Measurements from ENCODE around the gene UPP1.
"Not testable (repeated sequence)": the region's sequence is repeated elsewhere in the genome, so short reads cannot be mapped to it uniquely, and the experiment has no call there.

The UPP1 gene

GRCh38 chr7:48112401-48113165 is 23.5 kb downstream of the UPP1 start:
- no peak for DNase-seq

DNA sequence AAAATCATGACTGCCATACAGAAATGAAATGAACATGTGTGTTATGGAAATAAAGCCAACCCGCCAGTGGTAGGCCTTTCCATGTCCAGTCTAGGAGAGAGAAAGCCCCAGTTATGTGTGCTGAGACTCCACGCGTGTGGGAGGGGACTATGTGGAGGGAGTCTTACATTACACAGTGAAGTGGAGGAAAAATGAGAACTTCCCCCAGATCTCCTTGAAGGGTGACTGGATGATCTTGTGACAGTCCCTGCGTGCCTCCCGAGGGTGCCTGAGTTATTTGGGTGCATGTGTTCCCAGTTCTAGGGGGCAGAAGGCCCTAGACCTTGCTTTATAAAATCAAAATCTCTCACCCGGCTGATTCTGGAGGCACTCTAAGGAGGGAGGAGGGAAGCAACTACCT is 24.2 kb downstream of the UPP1 start:
- no peak for DNase-seq

DNA sequence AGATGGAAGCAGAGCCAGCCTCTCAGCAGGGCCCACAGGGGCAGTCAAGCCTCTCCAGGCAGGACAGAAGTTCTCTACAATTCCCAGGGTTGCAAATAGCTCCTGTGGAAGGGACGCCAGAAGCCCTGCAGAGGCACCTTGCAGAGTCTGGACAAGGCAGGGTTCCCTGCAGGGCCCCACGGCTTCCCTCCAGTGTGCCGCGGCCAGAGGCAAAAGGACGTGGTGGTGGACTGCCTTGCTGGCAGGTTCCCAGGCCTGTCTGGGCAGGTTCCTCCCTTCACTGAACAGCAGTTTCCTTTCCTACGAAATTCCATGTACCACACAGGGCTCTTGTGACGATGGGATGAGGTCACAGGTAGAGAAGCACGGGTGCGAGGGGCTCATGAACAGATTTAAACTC is 25.1 kb downstream of the UPP1 start:
- no peak for DNase-seq

GRCh38 chr7:48114589-48114988 is 25.5 kb downstream of the UPP1 start:
- DNase-seq: no peak

GRCh38 chr7:48116043-48116442 is 27.0 kb downstream of the UPP1 start:
- no peak for DNase-seq

DNA sequence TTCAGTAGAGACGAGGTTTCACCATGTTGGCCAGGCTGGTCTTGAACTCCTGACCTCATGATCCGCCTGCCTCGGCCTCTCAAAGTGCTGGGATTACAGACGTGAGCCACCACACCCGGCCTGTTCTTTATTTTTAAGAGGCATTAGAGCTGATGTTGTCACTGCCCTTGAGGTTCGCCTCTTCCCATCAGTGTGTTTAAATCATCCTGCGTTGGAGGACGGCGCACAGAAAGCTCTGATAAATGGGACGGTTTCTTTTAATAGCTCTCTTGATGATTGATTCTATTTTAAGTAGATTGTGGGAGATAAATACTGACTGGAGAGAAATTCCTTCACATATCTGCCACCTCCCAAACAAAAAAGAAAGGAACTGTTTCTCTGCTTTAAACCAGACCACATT is 29.0 kb downstream of the UPP1 start:
- no peak for DNase-seq

- DNase-seq: not testable (repeated sequence)
These were observed 31.5 kb downstream of the UPP1 start for GRCh38 chr7:48120536-48120935.

DNA sequence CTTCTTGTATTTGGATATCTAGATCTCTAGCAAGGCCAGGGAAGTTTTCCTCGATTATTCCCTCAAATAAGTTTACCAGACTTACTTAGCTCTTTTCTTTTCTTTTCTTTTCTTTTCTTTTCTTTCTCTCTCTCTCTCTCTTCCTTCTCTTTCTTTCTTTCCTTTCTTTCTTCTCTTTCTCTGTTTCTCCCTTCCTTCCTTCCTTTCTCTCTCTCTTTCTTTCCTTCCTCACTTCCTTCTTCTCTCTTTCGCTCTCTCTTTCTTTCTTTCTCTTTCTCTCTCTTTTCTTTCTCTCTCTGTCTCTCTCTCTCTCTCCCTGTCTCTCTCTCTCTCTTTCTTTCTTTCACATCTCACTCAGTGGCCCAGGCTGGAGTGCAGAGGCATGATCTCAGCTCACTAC is 37.0 kb downstream of the UPP1 start:
- no peak for DNase-seq

DNA sequence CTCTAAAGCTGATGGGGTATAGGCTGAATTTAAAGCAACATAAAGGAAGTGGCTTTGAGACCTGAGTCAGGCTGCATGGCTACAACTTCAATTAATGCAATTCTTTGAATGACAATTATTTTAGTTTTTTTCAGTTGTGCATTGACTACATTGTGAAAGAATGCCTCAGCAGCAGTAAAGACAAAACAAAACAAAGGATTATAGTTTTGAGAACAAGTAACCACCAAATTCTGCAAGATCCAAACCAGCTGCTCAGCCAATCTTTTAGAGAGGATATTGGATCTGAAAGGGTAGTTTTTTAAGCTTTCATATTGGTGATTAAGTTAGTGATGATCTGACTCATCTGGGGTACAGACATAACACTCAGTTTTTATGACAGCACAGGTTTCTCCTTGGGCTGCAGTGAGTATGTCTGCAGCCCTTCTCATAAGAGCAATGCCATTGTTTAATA is 41.6 kb downstream of the UPP1 start:
- peak; percentile 63 for DNase-seq

DNA sequence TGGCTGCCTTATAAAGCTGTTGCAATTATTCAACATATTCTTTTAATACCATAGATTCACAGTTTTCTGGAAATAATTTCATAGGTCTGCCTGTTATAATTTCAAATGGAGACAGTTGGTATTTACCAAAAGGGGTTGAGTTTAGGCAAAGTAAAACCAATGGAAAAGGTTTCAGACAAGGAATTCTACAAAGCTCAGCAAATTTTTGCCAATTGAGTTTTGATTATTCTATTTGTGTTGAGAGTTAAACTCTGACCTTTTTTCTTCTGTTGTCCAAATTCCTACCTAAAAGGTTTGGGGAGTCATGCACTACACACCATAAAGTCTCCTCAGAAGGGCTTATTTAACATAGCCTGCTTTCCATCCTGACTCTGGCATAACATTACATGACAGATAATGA is 43.7 kb downstream of the UPP1 start:
- DNase-seq: no peak

GRCh38 chr7:48139459-48139858 is 50.4 kb downstream of the UPP1 start:
- DNase-seq: peak; percentile 6

- DNase-seq: no peak
These were observed 51.1 kb downstream of the UPP1 start for GRCh38 chr7:48140001-48140681.

DNA sequence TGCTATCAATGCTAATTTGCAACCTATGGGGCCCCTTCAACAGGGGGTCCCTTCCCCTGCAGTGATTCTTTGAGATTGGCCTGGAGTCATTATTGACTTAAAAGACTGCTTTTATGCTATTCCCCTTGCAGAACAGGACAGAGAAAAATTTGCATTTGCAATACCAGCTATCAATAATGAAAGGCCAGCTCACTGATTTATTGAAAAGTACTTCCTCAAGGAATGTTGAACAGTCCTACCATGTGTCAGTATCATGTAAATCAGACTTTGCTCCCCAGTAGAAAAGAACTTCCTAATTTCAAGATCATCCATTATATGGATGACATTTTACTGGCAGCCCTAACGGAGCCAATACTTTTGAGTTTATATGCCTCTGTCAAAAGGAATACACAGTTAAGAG is 52.5 kb downstream of the UPP1 start:
- no peak for DNase-seq

DNA sequence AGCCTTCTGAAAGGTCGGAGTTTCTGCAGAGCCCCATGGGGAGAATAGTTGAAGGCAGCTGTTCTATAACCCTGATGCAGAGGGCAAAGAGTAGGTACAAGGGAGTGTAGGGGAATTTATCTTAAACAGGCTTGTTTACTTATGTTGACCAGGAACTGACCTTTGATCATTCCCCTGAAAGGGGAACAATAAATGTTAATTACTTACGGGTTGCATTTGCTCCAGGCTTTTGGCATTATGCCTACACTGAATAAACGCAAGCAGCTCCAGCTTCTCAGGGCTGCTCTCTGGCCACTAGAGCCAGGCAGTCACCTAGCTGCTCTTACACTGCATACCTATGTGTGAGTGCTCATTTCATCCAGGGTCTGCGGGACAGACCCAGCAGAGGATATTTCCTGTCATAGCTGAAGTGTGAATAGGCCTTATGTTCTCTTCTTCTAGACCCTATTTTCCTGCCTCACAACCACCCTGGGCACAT is 55.3 kb downstream of the UPP1 start:
- no peak for DNase-seq

- no peak for DNase-seq
These were observed 58.1 kb downstream of the UPP1 start for GRCh38 chr7:48147078-48147591.

DNA sequence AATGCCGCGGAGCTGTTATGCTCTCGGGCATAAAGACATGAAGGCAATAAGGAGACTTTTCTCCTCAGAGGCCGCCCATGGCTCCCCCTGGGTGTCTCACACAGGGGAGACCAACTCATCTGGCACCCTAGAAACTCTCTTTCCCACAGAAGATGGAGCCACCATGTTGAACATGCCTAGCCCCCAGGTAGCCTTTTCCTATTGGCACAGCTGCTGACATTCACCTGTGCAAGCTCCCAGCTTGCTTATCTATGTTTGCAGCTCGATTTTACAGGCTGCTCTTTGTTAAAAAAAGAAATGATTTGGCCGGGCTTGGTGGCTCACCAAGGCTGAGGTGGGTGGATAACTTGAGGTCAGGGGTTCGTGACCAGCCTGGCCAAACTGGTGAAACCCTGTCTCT is 58.6 kb downstream of the UPP1 start:
- not testable (repeated sequence) for DNase-seq

- DNase-seq: no peak
These were observed 59.2 kb downstream of the UPP1 start for GRCh38 chr7:48148311-48148710.

GRCh38 chr7:48149058-48149457 is 60.0 kb downstream of the UPP1 start:
- DNase-seq: no peak

DNA sequence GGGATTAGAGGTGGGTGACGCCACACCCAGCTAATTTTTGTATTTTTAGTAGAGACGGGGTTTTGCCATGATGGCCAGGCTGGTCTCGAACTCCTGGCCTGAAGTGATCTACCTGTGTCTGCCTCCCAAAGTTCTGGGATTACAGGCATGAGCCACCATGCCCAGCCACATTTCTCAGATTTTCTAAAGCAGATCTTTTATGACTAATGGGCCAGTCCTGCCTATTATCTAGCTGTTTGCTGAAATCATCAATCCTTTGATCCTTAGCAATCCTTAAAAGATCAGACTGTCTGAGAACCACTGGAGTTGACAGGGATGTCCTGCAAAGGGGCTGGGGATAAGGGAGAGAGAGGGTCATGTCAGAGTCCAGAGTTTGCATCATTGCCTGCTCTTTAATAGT is 61.0 kb downstream of the UPP1 start:
- no peak for DNase-seq

DNA sequence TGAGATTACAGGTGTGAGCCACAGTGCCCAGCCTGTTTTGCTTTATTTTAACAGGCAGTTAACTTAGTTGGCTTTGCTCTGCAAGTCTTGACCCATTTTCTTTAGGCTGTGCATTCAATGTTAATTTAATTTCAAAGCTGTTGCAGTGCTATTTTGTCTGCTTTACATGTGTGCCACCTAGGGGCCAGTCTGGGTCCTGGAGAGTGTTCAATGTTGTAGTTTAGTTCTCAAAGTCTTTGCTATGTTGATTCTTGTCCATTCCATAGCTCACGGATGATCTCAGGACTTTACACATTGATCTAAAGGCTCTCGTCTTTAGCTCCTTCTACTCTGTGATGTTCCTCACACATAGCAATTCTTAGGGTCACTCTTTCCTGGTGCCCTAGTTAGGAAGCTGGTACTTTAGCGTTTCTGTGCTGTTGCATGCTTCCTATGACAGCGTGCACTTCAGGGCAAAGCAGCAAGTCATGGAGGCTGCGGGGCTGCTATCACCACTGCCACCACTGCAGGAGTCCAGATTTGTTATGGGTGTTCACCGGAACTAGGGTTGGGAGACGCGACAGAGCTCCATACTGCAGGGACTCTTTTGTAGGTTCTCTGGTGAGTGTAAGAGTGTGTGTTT is 65.8 kb downstream of the UPP1 start:
- peak; percentile 30 for DNase-seq
